ENCODE data around the gene ZEB2. TPM values are rescaled to one million over a fixed set of nuclear protein-coding genes. Genes with fewer than 3 reads are reported as not detected.

Gene ZEB2
- total and polyA plus RNA-seq, 10 of the 15 experiments (the other 5 are each of a cell fraction or from before 2014, with no cell fraction given): 0.14 to 3.2 (median 0.84) TPM

GRCh38 chr2:144452989-144453336 lies 67.0 kb downstream of the ZEB2 start:
- ATAC-seq (no peak), DNase-seq (ENCODE audit: low read depth, low spot score) (no peak), FAIRE-seq (no peak)
- intact Hi-C loops (cut with micrococcal nuclease; ENCODE audit: unreplicated experiment): no loop called here
- no peaks in the 10 kb centered on the region for H3K9me3 ChIP-seq (replicated peaks; ENCODE audit: control insufficient read depth, insufficient read depth, low read length)
- H4K20me1 ChIP-seq (ENCODE audit: control insufficient read depth, insufficient read depth): peaks cover 4% of the 10 kb centered on the region; the same call in 1 of the 2 replicates
- 73% methylated on average over 4 of the region's 4 CpGs for WGBS (ENCODE audit: insufficient coverage, insufficient replicate concordance, low lambda C conversion rate, missing lambda C conversion rate)
- ChIA-PET RAD21 (ENCODE audit: unreplicated experiment) (no interaction called here), SMC1A (ENCODE audit: uncharacterized antibody, unreplicated experiment) (no interaction called here), POLR2A (interaction anchor here (1.0 kb wide), 1 partner anchor 88 kb away, joined by 3 read pairs; no protein-coding TSS in a partner anchor), CTCF (interaction anchor here (2.6 kb wide), 1 partner anchor 9 kb away, joined by 9 read pairs; no protein-coding TSS in a partner anchor)
- no peak overlapping the region for H2AFZ ChIP-seq (ENCODE audit: control insufficient read depth, low read depth, low read length)
- peaks cover 4% of the 10 kb centered on the region in 2 experiments; a peak in 2 of 4 replicates for H3K27me3 ChIP-seq (replicated peaks in 1 of 2; ENCODE audit: control insufficient read depth in 2 of 2, insufficient read depth in 2 of 2, low read length in 1 of 2)
- H3K27ac ChIP-seq (ENCODE audit: control insufficient read depth, insufficient read depth): no peak overlapping the region
- H3K9ac ChIP-seq (ENCODE audit: control insufficient read depth, insufficient read depth, low read length): no peak overlapping the region
- no peaks in the 10 kb centered on the region for H3K36me3 ChIP-seq (ENCODE audit: control insufficient read depth in 2 of 2, insufficient read depth in 2 of 2, low read length in 1 of 2)
- no peak overlapping the region for H3K4me3 ChIP-seq
- in situ Hi-C loops (cut with MboI): no loop called here
- no TSS peak for BruUV-seq (replicated peaks)
- TF ChIP-seq HDGF (IDR thresholded peaks at IDR 0.05): no peak
- no peak for TF ChIP-seq NFYA (IDR thresholded peaks at IDR 0.05; ENCODE audit: borderline replicate concordance, low read depth, low read length)
- TF ChIP-seq, protein P1, sequence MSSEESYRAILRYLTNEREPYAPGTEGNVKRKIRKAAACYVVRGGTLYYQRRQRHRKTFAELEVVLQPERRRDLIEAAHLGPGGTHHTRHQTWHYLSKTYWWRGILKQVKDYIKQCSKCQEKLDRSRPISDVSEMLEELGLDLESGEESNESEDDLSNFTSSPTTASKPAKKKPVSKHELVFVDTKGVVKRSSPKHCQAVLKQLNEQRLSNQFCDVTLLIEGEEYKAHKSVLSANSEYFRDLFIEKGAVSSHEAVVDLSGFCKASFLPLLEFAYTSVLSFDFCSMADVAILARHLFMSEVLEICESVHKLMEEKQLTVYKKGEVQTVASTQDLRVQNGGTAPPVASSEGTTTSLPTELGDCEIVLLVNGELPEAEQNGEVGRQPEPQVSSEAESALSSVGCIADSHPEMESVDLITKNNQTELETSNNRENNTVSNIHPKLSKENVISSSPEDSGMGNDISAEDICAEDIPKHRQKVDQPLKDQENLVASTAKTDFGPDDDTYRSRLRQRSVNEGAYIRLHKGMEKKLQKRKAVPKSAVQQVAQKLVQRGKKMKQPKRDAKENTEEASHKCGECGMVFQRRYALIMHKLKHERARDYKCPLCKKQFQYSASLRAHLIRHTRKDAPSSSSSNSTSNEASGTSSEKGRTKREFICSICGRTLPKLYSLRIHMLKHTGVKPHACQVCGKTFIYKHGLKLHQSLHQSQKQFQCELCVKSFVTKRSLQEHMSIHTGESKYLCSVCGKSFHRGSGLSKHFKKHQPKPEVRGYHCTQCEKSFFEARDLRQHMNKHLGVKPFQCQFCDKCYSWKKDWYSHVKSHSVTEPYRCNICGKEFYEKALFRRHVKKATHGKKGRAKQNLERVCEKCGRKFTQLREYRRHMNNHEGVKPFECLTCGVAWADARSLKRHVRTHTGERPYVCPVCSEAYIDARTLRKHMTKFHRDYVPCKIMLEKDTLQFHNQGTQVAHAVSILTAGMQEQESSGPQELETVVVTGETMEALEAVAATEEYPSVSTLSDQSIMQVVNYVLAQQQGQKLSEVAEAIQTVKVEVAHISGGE (CRISPR knock-in tag; IDR thresholded peaks at IDR 0.05): no peak
- no peak overlapping the region for H3K4me2 ChIP-seq (ENCODE audit: control insufficient read depth, insufficient read depth)
- no peaks in the 10 kb centered on the region for H3K79me2 ChIP-seq (ENCODE audit: control insufficient read depth, insufficient read depth, low read length)
- H3K4me1 ChIP-seq (ENCODE audit: control insufficient read depth, insufficient read depth, low read length): no peaks in the 10 kb centered on the region; the same call in 1 of the 2 replicates

Measured in GM12878 (cell line).